Activated CD4-positive, alpha-beta T cell treated with anti-CD3 and anti-CD28 coated beads for 1 hour (primary cell): ENCODE data around the gene LHCGR.
"Not testable (repeated sequence)": the region's sequence is repeated elsewhere in the genome, so short reads cannot be mapped to it uniquely, and the experiment has no call there.

Source experiments
- DNase-seq: peaks from one replicate; pipeline ENCODE4 v3.0.0-alpha.2; 2020

Gene LHCGR

DNA sequence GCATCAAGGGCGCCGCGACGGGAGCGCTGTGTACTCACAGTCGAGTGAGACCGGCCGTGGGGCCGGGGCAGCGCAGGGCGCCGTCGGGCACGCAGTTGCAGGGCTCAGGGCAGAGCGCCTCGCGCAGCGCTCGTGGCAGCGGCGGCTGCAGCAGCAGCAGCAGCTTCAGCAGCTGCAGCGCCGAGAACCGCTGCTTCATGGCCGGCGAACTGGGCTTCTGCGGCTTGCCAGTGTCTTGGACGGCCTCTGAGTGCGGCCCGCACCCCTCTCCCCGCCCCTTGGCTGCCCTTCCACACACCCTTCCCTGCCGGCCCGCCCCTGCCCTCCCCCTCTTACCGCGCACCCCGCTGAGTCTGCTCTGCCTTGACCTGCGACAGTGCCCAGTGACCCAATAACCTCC is at the start of gene LHCGR:
Gene LHCGR (minus strand): TSS at position 252 of the 400 bp plus-strand sequence. CDS start 53 bp downstream, at position 199.
- no peak for DNase-seq

DNA sequence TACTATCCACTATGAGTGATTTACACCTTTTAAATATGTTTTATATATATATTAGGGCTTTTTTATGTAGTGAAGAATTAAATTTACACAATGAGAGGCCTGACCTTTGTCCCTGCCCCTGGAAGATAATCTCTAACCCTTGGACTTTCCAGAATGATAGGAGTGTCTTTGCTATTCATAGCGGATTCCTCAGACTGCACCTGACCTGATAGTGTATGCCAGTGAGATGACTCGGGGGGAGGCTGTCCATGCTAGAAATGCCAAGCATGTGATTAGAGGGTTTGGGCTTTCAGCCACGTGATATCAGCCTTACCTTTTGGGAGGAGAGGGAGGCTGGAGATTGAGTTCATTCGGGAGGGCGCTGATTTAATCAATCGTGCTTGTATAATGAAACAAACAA is 44.1 kb upstream of the LHCGR start:
- DNase-seq, result no peak

DNA sequence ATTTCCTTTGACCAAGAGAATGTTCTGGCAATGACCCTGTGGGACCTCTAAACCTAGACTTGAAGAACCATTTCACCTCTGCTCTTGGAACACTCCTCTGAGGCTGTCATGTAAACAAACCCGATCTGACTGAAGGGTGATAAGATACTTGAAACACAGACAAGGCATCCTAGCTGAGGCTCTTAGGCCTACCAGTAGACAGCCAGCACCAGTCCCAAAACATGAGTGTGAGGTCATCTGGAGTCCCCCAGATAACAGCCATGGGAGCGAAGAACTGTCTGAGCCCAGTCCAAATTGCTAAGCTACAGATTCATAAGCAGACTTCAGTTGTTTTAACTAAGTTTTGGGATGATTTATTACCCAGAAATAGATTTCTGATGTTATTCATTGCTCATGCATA is 39.5 kb upstream of the LHCGR start:
- no peak for DNase-seq

DNA sequence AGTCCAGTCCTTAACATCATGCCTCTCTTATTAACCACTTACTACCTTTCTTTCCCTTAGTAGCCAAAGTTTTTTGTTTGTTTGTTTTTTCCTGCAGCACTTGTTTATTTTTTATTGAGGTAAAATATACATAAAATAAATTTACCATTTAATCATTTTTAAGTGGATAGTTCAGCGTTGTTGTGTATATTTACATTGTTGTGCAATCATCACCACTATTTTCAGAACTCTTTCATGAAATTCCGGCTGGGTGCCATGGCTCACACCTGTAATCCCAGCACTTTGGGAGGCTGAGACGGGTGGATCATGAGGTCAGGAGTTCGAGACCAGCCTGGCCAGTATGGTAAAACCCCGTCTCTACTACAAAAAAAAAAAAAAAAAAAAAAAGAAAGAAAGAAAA is 38.1 kb upstream of the LHCGR start:
- no peak for DNase-seq

DNA sequence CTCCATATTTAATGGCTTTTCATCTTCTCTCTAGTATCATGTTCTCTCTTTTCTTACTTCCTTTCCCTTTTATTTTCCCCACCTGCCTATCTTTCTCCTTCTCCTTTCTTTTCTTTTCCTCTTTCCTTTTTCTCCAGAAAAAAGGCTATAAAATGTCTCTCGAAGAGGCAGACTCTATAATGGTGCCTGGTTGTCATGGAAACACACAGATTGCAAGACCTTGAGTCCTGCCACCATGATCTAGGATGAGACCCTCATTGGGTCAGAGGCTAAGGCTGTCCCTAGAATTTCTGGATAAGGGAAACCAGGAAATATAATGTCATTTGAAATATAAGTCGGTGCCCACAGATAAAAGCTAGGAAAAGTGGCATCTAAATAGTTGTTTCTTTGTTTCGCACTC is 36.5 kb upstream of the LHCGR start:
- DNase-seq, result no peak

DNA sequence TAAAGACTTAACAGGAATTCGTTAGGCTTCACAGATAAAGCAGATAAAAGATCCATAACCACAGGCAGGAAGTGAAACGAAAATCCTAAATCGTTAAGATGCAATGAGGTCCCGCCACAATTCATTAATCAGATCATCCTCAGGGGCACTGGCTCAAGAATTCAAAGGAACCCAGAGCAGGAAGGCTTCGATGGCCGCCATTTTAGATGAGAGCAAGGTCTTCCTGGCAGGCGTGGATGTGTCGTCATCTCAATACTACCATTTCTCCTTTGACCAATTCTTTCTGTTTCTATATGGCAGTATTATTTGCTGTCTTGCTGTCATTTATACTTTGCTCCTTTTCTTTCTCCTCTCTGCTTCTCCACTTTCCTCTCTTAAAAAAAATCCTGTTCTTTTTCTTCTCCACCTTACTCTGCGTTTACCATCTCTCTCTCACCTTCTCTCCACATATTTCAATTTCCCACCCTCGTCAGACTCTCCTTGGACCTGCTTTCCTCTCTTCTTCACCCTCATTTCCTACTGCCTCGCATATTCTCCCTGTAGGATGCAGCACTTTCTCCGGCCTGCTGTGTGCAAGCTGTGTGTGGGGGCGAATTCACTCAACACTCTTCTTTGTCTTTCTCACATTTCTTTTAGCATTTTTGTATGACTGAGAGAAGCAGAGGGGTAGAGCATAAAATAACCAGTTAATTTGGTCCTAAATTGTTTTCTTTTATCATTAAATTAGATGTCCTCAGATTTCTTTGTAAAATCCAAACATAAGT is 35.1 kb upstream of the LHCGR start:
- DNase-seq, result no peak

- DNase-seq, result no peak
Observed at GRCh38 chr2:48787580-48787979, 32.1 kb upstream of the LHCGR start.

DNA sequence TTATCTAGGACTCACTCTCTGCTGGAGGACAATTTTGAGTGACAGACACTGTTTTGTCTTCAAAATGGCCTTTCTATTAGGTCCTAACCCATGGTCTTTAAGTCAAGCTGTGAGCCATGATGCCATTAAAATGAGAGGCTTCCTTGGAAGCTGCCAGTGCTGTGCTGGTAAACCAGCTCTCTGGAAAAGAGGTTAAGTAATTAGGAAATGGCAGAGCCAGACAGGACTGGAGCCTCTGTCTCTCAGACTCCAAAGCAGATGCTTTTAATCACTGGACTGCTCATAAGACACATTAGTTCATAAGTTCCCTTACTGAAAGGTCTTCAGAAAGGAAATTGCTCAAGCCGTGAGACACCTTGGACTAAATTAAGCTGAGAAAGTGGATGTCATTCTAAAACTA is 25.8 kb upstream of the LHCGR start:
- DNase-seq, result no peak

DNA sequence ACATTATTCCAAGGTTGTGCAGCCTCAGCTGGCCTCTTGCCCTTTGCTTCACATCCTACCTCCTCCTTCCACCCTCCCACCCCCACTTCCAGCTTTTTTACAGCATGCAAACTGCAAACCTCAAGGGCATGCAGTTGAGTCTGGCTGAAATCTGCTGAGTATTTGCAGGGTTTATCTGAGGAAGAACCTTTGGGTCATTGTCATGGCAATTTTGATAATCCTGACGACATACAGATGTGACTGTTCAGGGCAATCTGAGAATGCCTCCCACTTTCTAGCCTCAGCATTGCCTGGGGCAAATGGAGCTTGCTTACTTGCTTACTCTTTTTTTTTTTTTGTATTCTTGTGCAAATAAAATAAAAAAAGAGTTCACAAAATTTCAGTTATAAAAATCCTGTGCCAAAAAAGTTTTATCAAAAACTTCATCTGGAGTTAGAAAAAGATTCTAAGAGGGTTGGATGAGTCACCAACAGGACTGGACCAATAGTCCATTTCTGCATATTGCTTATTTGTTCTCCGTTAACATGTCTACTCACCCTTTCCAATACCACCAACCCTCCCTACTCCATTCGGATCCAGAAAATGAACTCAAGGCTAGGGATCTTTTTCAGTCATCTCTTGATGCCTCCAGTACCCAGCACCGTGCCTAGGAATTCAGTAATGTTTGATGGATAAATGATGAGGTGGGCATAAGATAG is 23.6 kb upstream of the LHCGR start:
- DNase-seq, result no peak

DNA sequence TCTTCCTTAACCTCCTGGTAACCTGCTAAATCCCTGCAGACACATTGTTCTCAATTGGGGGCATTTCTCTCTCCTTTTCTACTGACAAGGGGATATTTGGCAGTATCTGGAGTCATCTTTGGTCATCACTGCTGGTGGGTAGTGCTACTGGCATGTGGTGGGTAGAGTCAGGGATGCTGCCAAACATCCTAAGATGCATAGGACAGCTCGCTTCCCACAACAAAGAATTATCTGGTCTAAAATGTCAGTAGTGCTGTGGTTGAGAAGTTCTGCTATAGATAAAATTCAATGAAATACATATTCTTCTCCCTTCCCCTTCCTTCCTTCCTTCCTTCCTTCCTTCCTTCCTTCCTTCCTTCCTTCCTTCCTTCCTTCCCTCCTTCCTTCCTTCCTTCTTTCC is 18.7 kb upstream of the LHCGR start:
- no peak for DNase-seq

- no peak for DNase-seq
Observed at GRCh38 chr2:48771241-48772014, 15.9 kb upstream of the LHCGR start.

DNA sequence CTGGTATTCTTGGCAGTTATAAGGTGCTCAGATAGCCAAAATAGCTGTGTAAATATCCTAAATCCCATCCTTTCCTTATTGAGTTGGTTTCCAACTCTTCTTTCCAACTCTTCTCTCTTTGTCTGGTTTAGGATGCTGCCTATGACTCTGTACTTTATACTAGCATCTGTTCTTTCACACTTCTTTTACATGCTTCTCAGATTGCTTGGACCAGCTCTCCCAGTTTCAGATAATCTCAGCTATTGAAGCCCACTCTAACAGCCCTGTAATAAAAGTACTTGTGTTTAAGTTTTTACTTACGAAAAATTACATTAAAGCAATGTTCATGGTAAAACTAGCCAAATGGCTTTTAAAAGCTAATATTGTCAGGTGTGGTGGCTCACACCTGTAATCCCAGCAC is 14.7 kb upstream of the LHCGR start:
- DNase-seq, result no peak

GRCh38 chr2:48768669-48769068 is 13.1 kb upstream of the LHCGR start:
- no peak for DNase-seq

GRCh38 chr2:48767330-48767729 is 11.8 kb upstream of the LHCGR start:
- DNase-seq, result no peak

- DNase-seq, result no peak
Observed at GRCh38 chr2:48760826-48761225, 5.3 kb upstream of the LHCGR start.

DNA sequence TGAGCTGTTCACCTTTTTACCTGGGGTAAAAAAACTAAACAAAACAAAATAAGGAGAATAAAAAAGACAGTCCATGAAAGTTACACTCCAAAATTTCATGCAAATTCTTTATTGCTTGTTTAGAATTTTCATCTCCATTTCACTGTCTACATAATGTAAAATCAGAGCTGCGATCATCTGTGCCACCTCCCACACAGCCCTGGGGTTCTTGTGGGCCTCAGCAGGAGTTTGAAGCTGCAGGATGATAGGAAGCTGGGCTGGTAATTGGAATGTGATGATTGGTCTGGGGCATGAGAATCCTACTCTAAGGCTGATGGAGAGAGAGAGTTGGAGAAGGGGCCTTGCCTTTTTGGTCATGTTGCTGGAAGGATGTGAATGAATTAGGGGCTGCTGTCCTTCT is 4.2 kb upstream of the LHCGR start:
- no peak for DNase-seq

DNA sequence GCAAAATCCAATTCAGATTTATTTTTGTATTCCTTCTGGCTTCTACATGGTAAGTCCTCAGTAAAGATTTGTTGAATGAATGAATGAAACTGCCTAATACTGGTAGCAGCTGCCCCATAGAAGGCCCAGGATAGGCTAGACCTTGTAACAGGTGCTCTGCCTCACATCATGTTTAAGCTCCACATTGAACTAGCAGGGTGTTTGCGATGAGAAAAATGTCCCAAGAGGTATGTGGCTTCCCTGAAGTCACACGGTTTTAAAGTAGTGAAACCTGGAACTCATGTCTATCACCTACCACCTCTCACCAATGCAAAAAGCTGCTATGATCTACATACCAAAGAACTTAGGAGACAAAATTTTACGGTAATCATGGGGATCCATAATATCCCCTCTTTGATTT is 765 bp upstream of the LHCGR start:
- DNase-seq, result no peak

GRCh38 chr2:48754874-48755273 is 650 bp downstream of the LHCGR start:
- DNase-seq, result no peak

- no peak for DNase-seq
Observed at GRCh38 chr2:48753228-48753627, 2.3 kb downstream of the LHCGR start.

DNA sequence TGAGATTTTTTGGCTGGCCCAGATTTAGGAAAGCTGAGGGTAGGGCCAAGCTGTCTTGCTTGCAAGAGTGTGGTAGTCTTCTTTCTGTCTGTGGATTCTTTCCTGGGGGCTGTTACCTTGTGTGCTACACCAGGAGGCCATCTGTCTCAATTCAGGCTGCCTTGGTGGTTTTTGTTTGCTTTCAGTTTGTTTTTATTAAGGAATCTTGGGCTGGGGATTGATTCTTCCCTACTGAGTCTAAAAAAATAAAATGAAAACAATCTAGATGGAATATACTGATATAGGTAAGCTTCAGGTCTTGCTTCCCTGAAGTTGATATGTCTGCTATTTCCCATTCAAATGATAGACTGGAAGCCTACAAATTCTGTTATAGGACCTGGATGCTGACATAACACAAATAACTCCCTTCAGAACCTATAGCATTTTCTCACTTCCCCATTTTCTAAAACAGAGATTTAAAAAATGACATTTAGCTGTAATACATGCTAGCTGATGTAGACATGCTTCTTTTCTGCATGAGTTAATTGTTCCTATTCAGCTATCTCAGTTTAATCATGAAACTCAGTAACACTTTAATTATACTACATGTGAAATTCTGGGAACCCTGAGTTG is 5.3 kb downstream of the LHCGR start:
- no peak for DNase-seq

DNA sequence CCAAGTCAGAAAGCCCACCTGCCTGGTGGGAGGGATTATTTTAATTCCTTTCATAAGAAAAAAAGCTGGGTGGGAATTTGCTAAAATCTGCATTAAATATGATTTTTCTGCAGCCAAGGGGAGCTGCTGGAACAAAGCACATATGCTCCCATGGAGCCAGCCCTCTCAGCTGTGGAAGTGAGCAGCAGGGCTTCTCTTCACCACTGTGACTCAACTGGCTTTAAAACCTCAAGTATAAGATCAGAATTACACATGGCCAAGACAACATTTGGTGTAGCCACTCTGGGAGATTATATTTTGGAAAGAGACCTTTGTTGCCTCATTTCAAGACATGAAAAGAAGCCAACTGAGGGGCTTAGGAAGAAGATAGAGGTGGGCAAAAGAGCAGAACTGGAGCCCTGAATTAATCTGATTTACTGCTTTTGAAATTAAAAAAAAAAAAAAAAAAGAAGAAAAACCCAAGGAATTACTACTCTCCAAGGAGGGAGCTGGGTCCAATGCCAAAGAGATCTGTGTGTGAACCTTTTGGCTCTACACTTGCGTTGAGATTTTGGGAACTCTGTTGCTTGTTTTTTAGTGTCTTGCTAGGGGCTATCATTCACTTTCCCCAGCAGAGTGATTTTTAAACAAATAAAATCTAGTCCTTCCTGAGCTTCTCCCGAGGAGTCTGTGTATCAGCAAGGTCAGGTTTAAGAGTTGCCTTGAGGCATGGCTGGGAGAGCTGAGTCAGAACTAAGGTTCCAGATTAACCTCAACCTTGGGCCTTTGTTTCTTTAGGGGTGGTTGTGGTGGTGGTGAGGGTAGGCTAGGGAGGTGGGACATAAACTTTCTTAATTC is 6.0 kb downstream of the LHCGR start:
- DNase-seq, result no peak

- DNase-seq, result no peak
Observed at GRCh38 chr2:48747319-48747718, 8.2 kb downstream of the LHCGR start.

DNA sequence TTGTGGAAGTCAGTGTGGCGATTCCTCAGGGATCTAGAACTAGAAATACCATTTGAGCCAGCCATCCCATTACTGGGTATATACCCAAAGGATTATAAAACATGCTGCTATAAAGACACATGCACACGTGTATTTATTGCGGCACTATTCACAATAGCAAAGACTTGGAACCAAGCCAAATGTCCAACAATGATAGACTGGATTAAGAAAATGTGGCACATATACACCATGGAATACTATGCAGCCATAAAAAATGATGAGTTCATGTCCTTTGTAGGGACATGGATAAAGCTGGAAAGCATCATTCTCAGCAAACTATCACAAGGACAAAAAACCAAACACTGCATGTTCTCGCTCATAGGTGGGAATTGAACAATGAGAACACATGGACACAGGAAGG is 16.3 kb downstream of the LHCGR start:
- DNase-seq, result not testable (repeated sequence)
